ENCODE results near the gene GPRIN3.

GPRIN3 gene

GRCh38 chr4:89249716-89250361, 57.8 kb downstream of the GPRIN3 start:
- Histone ChIP-seq H3K4me3 (ENCODE audit: low read length, poor library complexity, severe bottlenecking) (no peak overlapping the region), H3K4me1 (ENCODE audit: insufficient read depth, low read length, poor library complexity, severe bottlenecking) (no peaks in the 10 kb centered on the region), H3K79me2 (ENCODE audit: insufficient read depth, low read length) (no peaks in the 10 kb centered on the region), H3K9ac (ENCODE audit: low read depth, low read length, poor library complexity, severe bottlenecking) (no peak overlapping the region), H3K4me2 (ENCODE audit: low read depth, low read length, poor library complexity, severe bottlenecking) (no peak overlapping the region), H3K9me2 (replicated peaks; ENCODE audit: low read depth, low read length) (no peaks in the 10 kb centered on the region), H3F3A (ENCODE audit: low read depth) (no peaks in the 10 kb centered on the region), H4K20me1 (ENCODE audit: insufficient read depth, low read length, poor library complexity, severe bottlenecking) (no peaks in the 10 kb centered on the region), H2AFZ (ENCODE audit: low read length) (no peak overlapping the region), H3K27me3 (ENCODE audit: insufficient read depth, low read length, poor library complexity, severe bottlenecking) (no peaks in the 10 kb centered on the region), H3K36me3 (ENCODE audit: insufficient read depth, low read length) (no peaks in the 10 kb centered on the region), H3K9me3 (ENCODE audit: insufficient read depth, low read depth, low read length) (no peaks in the 10 kb centered on the region)
- TF ChIP-seq EZH2phosphoT487 (IDR thresholded peaks at IDR 0.05; ENCODE audit: borderline replicate concordance): no peak
- TF ChIP-seq CTCF (conservative IDR thresholded peaks at IDR 0.05; ENCODE audit: low read length): no peak

- Histone ChIP-seq H4K20me1 (ENCODE audit: insufficient read depth, low read length, poor library complexity, severe bottlenecking) (no peaks in the 10 kb centered on the region), H3K4me2 (ENCODE audit: low read depth, low read length, poor library complexity, severe bottlenecking) (no peak overlapping the region), H3K79me2 (ENCODE audit: insufficient read depth, low read length) (no peaks in the 10 kb centered on the region), H3K9ac (ENCODE audit: low read depth, low read length, poor library complexity, severe bottlenecking) (no peak overlapping the region), H3K36me3 (ENCODE audit: insufficient read depth, low read length) (no peaks in the 10 kb centered on the region), H2AFZ (ENCODE audit: low read length) (no peak overlapping the region), H3F3A (ENCODE audit: low read depth) (no peaks in the 10 kb centered on the region), H3K9me2 (replicated peaks; ENCODE audit: low read depth, low read length) (no peaks in the 10 kb centered on the region), H3K4me1 (ENCODE audit: insufficient read depth, low read length, poor library complexity, severe bottlenecking) (no peaks in the 10 kb centered on the region), H3K27me3 (ENCODE audit: insufficient read depth, low read length, poor library complexity, severe bottlenecking) (no peaks in the 10 kb centered on the region), H3K4me3 (ENCODE audit: low read length, poor library complexity, severe bottlenecking) (no peak overlapping the region), H3K9me3 (ENCODE audit: insufficient read depth, low read depth, low read length) (no peaks in the 10 kb centered on the region)
- TF ChIP-seq EZH2phosphoT487 (IDR thresholded peaks at IDR 0.05; ENCODE audit: borderline replicate concordance) (no peak), CTCF (conservative IDR thresholded peaks at IDR 0.05; ENCODE audit: low read length) (no peak)
Observed at GRCh38 chr4:89249313-89249712, 58.3 kb downstream of the GPRIN3 start.

- H3K9me3 ChIP-seq (ENCODE audit: insufficient read depth, low read depth, low read length): no peaks in the 10 kb centered on the region
- no peaks in the 10 kb centered on the region for H3K9me2 ChIP-seq (replicated peaks; ENCODE audit: low read depth, low read length)
- H4K20me1 ChIP-seq (ENCODE audit: insufficient read depth, low read length, poor library complexity, severe bottlenecking): no peaks in the 10 kb centered on the region
- no peak overlapping the region for H3K4me2 ChIP-seq (ENCODE audit: low read depth, low read length, poor library complexity, severe bottlenecking)
- TF ChIP-seq EZH2phosphoT487 (IDR thresholded peaks at IDR 0.05; ENCODE audit: borderline replicate concordance) (no peak), CTCF (conservative IDR thresholded peaks at IDR 0.05; ENCODE audit: low read length) (no peak)
- no peaks in the 10 kb centered on the region for H3F3A ChIP-seq (ENCODE audit: low read depth)
- H2AFZ ChIP-seq (ENCODE audit: low read length): no peak overlapping the region
- H3K79me2 ChIP-seq (ENCODE audit: insufficient read depth, low read length): no peaks in the 10 kb centered on the region
- no peaks in the 10 kb centered on the region for H3K27me3 ChIP-seq (ENCODE audit: insufficient read depth, low read length, poor library complexity, severe bottlenecking)
- H3K4me1 ChIP-seq (ENCODE audit: insufficient read depth, low read length, poor library complexity, severe bottlenecking): no peaks in the 10 kb centered on the region
- no peaks in the 10 kb centered on the region for H3K36me3 ChIP-seq (ENCODE audit: insufficient read depth, low read length)
- H3K9ac ChIP-seq (ENCODE audit: low read depth, low read length, poor library complexity, severe bottlenecking): no peak overlapping the region
- H3K4me3 ChIP-seq (ENCODE audit: low read length, poor library complexity, severe bottlenecking): no peak overlapping the region
Observed at GRCh38 chr4:89248879-89249281, 58.7 kb downstream of the GPRIN3 start.

Measured in Loucy (cell line).